Measurements from ENCODE around the gene LZTS3. TPM values are rescaled to one million over a fixed set of nuclear protein-coding genes. Genes with fewer than 3 reads are reported as not detected.

LZTS3 gene
- total RNA-seq, 4 donors from 2014 or later = 4.4 to 9.7 (median 7.7) TPM

DNA sequence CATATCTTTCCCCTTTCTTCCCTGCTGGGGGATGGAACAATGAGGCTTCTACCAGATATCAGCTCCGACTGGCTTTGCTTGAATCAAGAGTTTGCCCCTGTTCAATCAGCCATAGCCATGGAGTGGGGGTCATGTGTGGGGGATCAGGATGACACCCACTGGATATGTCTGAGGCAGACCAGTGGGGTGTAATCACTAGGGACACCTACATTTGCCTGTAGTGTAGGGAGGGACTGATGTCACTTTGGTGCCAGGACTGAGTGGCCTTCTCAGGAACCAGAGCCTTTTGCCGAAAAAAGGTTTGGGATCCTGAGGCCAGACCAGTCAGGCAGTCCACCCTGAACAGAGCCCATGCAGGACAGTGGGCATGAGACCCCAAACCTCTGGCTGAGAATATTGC lies 37.0 kb upstream of the LZTS3 start:
- TF ChIP-seq POLR2A (IDR thresholded peaks at IDR 0.05) = no peak
- TF ChIP-seq, protein P1, sequence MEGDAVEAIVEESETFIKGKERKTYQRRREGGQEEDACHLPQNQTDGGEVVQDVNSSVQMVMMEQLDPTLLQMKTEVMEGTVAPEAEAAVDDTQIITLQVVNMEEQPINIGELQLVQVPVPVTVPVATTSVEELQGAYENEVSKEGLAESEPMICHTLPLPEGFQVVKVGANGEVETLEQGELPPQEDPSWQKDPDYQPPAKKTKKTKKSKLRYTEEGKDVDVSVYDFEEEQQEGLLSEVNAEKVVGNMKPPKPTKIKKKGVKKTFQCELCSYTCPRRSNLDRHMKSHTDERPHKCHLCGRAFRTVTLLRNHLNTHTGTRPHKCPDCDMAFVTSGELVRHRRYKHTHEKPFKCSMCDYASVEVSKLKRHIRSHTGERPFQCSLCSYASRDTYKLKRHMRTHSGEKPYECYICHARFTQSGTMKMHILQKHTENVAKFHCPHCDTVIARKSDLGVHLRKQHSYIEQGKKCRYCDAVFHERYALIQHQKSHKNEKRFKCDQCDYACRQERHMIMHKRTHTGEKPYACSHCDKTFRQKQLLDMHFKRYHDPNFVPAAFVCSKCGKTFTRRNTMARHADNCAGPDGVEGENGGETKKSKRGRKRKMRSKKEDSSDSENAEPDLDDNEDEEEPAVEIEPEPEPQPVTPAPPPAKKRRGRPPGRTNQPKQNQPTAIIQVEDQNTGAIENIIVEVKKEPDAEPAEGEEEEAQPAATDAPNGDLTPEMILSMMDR (IDR thresholded peaks at IDR 0.05) = no peak
- H3K4me3 ChIP-seq (ENCODE audit: low read depth, poor library complexity, severe bottlenecking) = no peak overlapping the region
- no peak for DNase-seq (ENCODE audit: low spot score in 2 of 2)
- WGBS, 2 donors = 76 to 79% methylated on average over 2 of the region's 2 CpGs
- intact Hi-C loops (cut with DNase I; ENCODE audit: low total_unique reads) = no loop called here

- intact Hi-C loops (cut with DNase I; ENCODE audit: low total_unique reads) = no loop called here
- DNase-seq (ENCODE audit: low spot score in 2 of 2) = no peak
- TF ChIP-seq, protein P1 (IDR thresholded peaks at IDR 0.05) = no peak
- no peak for TF ChIP-seq POLR2A (IDR thresholded peaks at IDR 0.05)
- 0 to 1% methylated on average over 10 of the region's 10 CpGs for WGBS, 2 donors
- peak overlapping the region; percentile 68 for H3K4me3 ChIP-seq (ENCODE audit: low read depth, poor library complexity, severe bottlenecking)
Observed at GRCh38 chr20:3209946-3210317, 36.6 kb upstream of the LZTS3 start.

GRCh38 chr20:3209257-3209945 lies 36.1 kb upstream of the LZTS3 start, which contains the start of gene ITPA:
Gene ITPA, plus strand, starts transcription at chr20:3209498. Its CDS starts 54 bp downstream, at chr20:3209552.
- peak; percentile 30 to 92 for DNase-seq (ENCODE audit: low spot score in 2 of 2)
- intact Hi-C loops (cut with DNase I; ENCODE audit: low total_unique reads) = no loop called here
- no peak for TF ChIP-seq POLR2A (IDR thresholded peaks at IDR 0.05)
- TF ChIP-seq, protein P1 (IDR thresholded peaks at IDR 0.05) = no peak
- peak within 1 kb of the TSS; percentile 68 for H3K4me3 ChIP-seq (ENCODE audit: low read depth, poor library complexity, severe bottlenecking)
- 0 to 1% methylated on average over 31 to 34 of the region's 48 CpGs for WGBS, 2 donors

GRCh38 chr20:3208786-3209256 lies 35.5 kb upstream of the LZTS3 start:
- WGBS, 2 donors = 7 to 8% methylated on average over 8 to 10 of the region's 10 CpGs
- intact Hi-C loops (cut with DNase I; ENCODE audit: low total_unique reads) = no loop called here
- H3K4me3 ChIP-seq (ENCODE audit: low read depth, poor library complexity, severe bottlenecking) = peak overlapping the region; percentile 68
- no peak for DNase-seq (ENCODE audit: low spot score in 2 of 2)
- TF ChIP-seq, protein P1 (IDR thresholded peaks at IDR 0.05) = no peak
- TF ChIP-seq POLR2A (IDR thresholded peaks at IDR 0.05) = no peak

GRCh38 chr20:3204124-3204794 lies 30.9 kb upstream of the LZTS3 start, which contains the start of gene DDRGK1:
Gene DDRGK1, minus strand, starts transcription at chr20:3204682. Its CDS starts 55 bp downstream, at chr20:3204627.
- DNase-seq (ENCODE audit: low spot score in 2 of 2) = peak; percentile 86 to 98
- peak within 1 kb of the TSS; percentile 85 for H3K4me3 ChIP-seq (ENCODE audit: low read depth, poor library complexity, severe bottlenecking)
- intact Hi-C loops (cut with DNase I; ENCODE audit: low total_unique reads) = no loop called here
- 0 to 1% methylated on average over 45 to 47 of the region's 48 CpGs for WGBS, 2 donors
- TF ChIP-seq, protein P1 (IDR thresholded peaks at IDR 0.05) = no peak
- no peak for TF ChIP-seq POLR2A (IDR thresholded peaks at IDR 0.05)
